ENCODE results near the gene FGFBP2.

- TF ChIP-seq CTCF (IDR thresholded peaks at IDR 0.05; ENCODE audit: low read depth, low read length), result no peak
- no peak for TF ChIP-seq EZH2phosphoT487 (IDR thresholded peaks at IDR 0.05; ENCODE audit: low read depth)
Observed at GRCh38 chr4:16011173-16011572, 48.2 kb upstream of the FGFBP2 start.
